ENCODE data around the gene POLD3.
"Not testable (repeated sequence)": the region's sequence is repeated elsewhere in the genome, so short reads cannot be mapped to it uniquely, and the experiment has no call there.

POLD3 gene

GRCh38 chr11:74583024-74583624 lies 9.3 kb upstream of the POLD3 start:
- no peak for DNase-seq

DNA sequence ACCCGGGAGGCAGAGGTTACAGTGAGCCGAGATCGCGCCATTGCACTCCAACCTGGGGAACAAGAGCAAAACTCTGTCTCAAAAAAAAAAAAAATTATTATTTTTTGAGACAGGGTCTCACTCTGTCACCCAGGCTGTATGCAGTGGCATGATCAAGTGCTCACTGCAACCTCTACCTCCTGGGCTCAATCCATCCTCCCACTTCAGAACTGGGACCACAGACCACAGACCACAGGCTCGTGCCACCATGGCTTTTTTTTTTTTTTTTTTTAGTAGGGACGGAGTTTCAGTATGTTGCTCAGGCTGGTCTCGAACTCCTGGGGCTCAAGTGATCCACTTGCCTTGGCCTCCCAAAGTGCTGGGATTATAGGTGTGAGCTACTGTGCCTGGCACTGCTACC lies 1.9 kb upstream of the POLD3 start:
- DNase-seq = not testable (repeated sequence)

GRCh38 chr11:74592063-74592440 lies 330 bp upstream of the POLD3 start:
- no peak for DNase-seq

GRCh38 chr11:74593463-74593862 lies 1.1 kb downstream of the POLD3 start:
- DNase-seq = no peak

DNA sequence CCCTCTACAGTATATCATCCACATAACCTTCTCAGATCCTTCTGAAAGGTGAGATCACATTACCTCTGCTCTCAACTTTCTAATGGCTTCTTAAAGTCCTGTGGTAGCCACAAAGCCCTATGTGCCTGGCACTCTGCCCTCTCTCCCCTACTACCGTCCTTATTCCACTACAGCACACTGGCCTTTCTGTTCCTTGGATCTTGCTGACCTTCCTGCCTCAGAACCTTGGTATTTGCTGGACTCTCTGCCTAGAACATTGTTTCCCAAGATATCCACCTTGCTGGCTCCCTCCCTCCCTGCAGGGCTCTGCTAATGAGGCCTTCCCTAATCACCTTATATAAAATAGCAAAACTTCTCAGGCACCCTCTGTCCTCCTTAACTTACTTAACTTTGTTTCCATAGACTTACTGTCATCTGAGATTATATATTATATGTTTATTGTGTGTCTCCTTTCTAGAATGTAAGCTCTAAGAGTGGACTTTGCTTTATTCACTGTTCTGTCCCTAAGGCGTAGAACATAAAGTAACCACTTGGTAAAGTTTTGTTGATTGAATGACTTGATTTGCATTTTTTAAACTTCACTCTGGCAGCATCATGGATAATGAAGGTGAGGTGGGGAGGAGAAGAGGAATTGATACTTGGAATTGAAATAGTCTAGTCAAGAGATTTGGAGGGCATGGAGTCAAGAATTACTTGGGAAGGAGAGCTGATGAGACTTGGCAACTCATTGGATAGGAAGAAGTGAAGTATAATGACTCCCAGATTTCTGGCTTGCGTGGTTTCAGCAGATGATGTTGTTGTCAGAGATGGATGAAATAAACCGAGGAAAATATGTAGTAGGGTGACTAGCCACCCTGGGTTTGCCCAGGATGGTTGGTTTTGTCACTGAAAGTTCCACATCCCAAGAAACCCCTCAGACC lies 10.5 kb downstream of the POLD3 start:
- DNase-seq = no peak

DNA sequence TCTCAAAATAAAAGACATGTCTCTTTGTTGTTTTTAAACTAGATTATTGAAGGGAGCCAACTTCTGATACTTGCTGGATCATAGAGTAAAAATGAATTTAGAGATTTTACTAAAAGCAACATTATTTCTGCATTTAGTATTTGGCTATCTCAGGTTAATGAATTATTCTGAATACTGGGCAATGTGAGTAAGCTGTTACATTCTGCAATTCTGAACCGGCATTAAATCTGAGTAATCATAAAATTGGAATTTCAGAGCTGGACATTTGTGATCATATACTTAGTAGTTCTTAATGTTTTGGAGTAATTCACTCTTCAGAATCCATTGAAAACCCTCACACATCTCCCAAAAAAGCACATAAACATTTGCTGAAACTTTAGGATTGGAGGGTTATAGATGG lies 11.5 kb downstream of the POLD3 start:
- no peak for DNase-seq

DNA sequence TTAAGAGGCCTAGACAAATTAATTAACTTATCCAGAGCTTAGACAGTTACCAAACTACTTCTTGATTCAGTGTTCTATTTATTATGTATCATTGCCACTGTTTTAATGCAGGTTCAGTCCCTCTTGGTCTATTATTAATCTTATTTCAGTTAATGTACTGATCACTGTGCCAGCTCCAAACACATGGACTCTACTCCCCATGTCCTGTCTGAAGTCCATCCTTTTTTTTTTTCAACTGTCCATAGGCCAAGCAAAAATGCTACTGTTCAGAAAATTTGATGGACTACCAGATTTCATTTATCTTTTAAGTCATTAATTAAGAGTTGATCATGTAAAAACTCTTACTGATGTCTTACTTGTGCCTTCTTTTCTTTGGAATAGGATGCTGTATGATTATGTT lies 11.9 kb downstream of the POLD3 start:
- no peak for DNase-seq

GRCh38 chr11:74605403-74605802 lies 13.0 kb downstream of the POLD3 start:
- DNase-seq = no peak

DNA sequence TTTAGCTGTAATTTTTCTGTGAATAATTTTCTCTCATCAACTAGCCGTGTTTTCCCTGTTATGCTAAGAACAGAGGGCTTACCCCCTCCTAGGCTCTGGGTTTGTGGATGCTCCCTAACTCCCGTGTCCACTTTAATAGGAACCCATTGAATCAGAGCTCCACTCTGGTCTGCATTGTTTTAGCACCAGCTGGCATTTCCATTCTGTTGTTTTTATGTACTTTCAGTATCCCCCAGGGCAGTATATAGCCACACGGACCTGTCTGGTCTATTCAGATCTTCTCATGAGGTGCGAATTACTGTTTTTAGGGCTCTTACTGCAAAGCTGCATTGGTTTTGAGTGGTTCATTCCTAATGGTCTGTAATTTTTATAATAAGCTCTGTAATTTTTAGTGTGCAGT lies 16.0 kb downstream of the POLD3 start:
- no peak for DNase-seq

DNA sequence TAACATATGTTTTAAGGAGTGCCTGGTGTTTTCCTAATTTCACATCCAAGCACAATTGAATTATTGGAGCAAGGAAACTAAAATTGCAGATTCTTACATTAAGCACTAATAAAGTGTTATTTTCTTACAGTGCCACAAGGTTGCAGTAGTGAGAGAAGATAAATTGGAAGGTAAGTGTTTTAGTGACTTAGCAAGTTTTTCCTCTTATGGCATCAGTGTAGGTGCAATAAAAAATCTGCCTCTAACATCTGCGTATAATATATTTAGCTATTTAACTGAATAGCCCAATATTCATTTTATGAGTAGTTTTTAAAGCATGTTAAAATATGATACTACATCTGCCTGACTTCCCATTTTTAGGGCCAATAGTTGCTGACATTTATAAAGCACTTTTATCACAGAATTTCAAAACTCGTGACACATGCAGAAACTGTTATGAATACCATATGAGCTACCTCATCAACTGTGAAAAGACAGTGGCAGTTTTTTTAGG lies 19.0 kb downstream of the POLD3 start:
- no peak for DNase-seq

- DNase-seq = no peak
Observed at GRCh38 chr11:74612877-74613276, 20.5 kb downstream of the POLD3 start.

DNA sequence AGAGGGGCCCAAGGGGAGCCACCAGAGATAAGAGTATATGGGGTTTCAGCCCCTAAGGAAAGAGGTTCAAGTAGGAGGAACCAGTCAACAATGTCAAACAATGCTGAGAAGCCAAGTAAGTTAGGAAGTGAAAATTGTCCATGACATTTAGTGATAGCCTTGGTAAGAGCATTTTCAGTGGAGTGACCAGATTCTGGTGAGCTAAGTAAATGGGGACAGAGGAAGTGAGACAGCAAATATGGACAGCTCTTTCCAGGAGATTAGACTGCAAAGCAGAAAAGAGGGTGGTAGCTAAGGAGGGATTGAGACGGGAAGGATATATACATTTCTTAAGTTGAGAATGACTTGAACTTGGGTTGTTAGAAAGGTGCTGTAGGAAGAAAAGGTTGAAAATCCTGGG lies 22.9 kb downstream of the POLD3 start:
- DNase-seq = no peak

- DNase-seq = no peak
Observed at GRCh38 chr11:74615988-74616387, 23.6 kb downstream of the POLD3 start.

DNA sequence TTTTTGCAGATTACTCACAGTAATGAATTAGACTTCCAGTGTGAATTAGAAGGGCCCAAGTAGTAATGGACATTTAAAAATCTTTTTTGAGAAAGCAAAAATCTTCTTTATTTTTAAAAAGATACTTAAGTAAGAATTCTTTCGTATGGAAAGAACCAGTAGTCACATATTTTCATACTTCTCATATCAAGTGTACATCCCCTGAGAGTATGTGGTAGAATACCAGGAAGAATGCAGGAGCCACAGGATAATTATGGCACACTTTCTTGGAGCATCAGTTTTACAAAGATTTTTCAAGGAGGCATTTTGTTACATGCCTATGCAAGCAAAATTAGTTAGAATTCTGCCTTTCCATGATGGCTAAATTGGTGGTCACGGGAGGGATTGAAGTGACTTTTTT lies 28.1 kb downstream of the POLD3 start:
- no peak for DNase-seq

- no peak for DNase-seq
Observed at GRCh38 chr11:74626130-74626529, 33.7 kb downstream of the POLD3 start.

DNA sequence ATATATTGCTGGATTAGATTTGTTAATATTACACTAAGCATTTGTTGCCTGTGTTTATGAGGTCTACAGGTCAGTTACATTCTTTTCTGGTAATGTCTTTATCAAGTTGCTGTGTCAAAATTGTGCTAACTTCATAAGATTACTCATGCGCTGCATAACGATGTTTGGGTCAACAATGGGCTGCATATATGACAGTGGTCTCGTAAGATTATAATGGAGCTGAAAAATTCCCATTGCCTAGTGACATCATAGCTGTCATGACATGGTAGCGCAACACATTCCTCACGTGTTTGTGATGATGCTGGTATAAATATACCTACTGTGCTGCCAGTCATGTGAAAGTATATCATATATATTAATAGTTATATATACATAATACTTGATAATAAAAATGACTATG lies 34.2 kb downstream of the POLD3 start:
- no peak for DNase-seq

GRCh38 chr11:74627381-74627780 lies 35.0 kb downstream of the POLD3 start:
- DNase-seq = no peak

- no peak for DNase-seq
Observed at GRCh38 chr11:74630043-74630442, 37.7 kb downstream of the POLD3 start.

DNA sequence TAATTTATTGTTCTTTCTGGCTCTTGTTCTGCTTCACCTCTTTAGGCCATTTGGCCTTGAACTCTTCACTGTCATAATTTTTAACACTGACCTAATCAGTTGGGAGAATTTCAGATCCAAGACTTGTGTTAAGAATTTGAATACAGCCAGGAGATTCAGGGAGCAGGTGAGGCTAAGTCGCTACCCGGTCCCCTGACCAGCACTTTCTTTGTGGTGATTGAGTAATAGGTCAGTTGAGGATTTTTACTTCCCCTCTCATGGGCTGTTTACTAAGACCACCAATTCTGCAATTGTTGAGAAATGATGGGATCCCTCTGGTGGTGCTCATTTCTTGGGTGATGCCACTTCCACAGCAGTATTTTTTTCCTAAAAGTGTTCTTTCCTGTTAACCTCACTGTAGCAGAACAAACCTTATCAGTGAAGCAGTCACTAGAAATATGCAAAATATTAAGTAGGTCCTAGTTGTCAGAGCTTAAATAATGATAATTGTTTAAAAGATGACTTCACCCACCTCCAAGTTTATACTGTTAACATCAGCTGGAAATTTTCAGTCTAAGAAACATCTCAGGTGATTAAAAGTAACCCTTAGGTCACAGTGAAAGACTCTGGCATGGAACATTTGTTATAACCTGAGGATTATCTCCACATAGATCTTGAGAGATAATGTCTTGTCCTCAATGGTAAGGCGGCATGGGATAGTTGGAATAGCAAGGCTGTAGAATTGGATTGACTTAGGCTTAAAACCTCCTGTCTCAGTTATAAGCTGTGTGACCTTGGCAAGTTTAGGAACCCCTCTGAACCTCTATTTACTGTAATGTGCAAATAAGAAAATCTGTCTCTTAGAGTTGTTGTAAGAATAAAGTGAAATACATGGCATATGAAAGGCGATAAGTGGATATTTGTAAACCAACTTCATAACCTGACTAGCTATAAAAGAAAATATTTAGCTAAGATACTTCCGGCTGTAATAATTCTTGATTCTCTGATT lies 41.3 kb downstream of the POLD3 start:
- DNase-seq = no peak

- DNase-seq = no peak
Observed at GRCh38 chr11:74634537-74634936, 42.2 kb downstream of the POLD3 start.

GRCh38 chr11:74636630-74637184 lies 44.3 kb downstream of the POLD3 start:
- DNase-seq = no peak

GRCh38 chr11:74637700-74638099 lies 45.3 kb downstream of the POLD3 start:
- no peak for DNase-seq

DNA sequence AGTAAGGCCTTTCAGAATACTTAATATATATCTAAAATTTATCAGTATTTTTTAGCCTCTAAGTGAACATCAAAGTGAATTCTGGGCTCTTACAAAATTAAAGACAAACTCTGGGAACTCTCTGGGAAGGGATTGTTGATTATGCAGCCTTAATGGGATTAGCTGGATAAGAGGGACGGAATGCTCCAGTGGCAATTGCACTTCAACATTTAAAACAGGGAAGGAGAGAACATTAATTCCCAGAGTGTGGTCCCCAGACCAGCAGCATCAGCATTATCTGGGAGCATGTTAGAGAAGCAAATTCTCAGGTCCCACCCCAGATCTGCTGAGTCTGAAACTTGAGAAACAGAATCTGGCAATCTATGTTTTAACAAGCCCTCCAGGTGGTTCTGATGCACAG lies 46.5 kb downstream of the POLD3 start:
- DNase-seq = no peak
